ENCODE data around the gene EGFL7.

DNA sequence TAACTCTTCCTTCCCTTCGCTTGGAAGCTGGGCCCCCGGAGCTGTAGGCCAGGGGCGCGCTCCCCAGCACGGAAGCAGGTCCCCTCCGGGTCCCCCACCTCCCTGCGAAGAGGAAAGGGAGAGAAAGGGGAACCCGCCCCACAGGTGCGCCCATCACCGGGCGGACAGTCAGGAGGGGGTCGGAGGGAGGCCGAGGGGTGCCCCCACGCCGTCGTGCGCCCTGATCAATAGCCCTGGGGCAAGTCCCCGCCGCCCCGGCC is 23.7 kb downstream of the EGFL7 start:
- TF ChIP-seq, protein P1, sequence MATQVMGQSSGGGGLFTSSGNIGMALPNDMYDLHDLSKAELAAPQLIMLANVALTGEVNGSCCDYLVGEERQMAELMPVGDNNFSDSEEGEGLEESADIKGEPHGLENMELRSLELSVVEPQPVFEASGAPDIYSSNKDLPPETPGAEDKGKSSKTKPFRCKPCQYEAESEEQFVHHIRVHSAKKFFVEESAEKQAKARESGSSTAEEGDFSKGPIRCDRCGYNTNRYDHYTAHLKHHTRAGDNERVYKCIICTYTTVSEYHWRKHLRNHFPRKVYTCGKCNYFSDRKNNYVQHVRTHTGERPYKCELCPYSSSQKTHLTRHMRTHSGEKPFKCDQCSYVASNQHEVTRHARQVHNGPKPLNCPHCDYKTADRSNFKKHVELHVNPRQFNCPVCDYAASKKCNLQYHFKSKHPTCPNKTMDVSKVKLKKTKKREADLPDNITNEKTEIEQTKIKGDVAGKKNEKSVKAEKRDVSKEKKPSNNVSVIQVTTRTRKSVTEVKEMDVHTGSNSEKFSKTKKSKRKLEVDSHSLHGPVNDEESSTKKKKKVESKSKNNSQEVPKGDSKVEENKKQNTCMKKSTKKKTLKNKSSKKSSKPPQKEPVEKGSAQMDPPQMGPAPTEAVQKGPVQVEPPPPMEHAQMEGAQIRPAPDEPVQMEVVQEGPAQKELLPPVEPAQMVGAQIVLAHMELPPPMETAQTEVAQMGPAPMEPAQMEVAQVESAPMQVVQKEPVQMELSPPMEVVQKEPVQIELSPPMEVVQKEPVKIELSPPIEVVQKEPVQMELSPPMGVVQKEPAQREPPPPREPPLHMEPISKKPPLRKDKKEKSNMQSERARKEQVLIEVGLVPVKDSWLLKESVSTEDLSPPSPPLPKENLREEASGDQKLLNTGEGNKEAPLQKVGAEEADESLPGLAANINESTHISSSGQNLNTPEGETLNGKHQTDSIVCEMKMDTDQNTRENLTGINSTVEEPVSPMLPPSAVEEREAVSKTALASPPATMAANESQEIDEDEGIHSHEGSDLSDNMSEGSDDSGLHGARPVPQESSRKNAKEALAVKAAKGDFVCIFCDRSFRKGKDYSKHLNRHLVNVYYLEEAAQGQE (IDR thresholded peaks at IDR 0.05): no peak
- TF ChIP-seq RAD21 (IDR thresholded peaks at IDR 0.05) (no peak), RXRA (IDR thresholded peaks at IDR 0.05) (no peak), SP1 (IDR thresholded peaks at IDR 0.05) (no peak), HNF4A (conservative IDR thresholded peaks at IDR 0.05) (no peak), EGR1 (IDR thresholded peaks at IDR 0.05; ENCODE audit: low read depth in 2 of 2) (no peak), TAF1 (conservative IDR thresholded peaks at IDR 0.05) (no peak), YY1 (IDR thresholded peaks at IDR 0.05) (no peak), NR2F2 (IDR thresholded peaks at IDR 0.05) (no peak), JUND (IDR thresholded peaks at IDR 0.05) (no peak), FOXA1 (IDR thresholded peaks at IDR 0.05) (no peak)
- TF ChIP-seq, protein P2, sequence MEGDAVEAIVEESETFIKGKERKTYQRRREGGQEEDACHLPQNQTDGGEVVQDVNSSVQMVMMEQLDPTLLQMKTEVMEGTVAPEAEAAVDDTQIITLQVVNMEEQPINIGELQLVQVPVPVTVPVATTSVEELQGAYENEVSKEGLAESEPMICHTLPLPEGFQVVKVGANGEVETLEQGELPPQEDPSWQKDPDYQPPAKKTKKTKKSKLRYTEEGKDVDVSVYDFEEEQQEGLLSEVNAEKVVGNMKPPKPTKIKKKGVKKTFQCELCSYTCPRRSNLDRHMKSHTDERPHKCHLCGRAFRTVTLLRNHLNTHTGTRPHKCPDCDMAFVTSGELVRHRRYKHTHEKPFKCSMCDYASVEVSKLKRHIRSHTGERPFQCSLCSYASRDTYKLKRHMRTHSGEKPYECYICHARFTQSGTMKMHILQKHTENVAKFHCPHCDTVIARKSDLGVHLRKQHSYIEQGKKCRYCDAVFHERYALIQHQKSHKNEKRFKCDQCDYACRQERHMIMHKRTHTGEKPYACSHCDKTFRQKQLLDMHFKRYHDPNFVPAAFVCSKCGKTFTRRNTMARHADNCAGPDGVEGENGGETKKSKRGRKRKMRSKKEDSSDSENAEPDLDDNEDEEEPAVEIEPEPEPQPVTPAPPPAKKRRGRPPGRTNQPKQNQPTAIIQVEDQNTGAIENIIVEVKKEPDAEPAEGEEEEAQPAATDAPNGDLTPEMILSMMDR (IDR thresholded peaks at IDR 0.05; ENCODE audit: low read depth, low read length, missing input control): no peak
